Pancreas (tissue), 10 donors: ENCODE measurements around the gene AMDHD2. TPM values are rescaled to one million over a fixed set of nuclear protein-coding genes. Genes with fewer than 3 reads are reported as not detected.

Experiments used
- ATAC-seq, 4 donors: fragments of 200-7000 bp; cut with Tn5 transposase; one replicate each; pipeline versions ENCODE4 v1.8.0 to v1.9.1; 2020; ENCODE audit warnings: mild to moderate bottlenecking in 4 of 4, moderate library complexity in 4 of 4
- DNase-seq, 6 donors: peaks; one replicate each; pipeline ENCODE4 v3.0.0-alpha.2; 2020
- FAIRE-seq: peaks from 2 replicates; lab custom pipeline; 2012; peaks lifted over from hg19 to GRCh38; lab: Jason Lieb, UNC
- H3K27ac ChIP-seq, 4 donors: fragments of 200-600 bp; sonication (generic); 1 replicate in 3 of 4; 2 replicates in 1 of 4; pipeline versions ENCODE4 v1.5.0 to v1.8.0; 2020
- H3K27me3 ChIP-seq, 4 donors: fragments of 200-600 bp; one replicate each; pipeline ENCODE4 v1.8.0; 2021
- H3K36me3 ChIP-seq, 3 donors: fragments of 200-600 bp; sonication (generic) in 1 of 3; one replicate each; pipeline versions ENCODE4 v1.5.0 to v1.8.0; 2020 to 2021
- H3K4me1 ChIP-seq, 3 donors: fragments of 200-600 bp; one replicate each; pipeline ENCODE4 v1.8.0; 2021
- H3K4me3 ChIP-seq, 4 donors: fragments of 200-600 bp; sonication (generic) in 2 of 4; one replicate each; pipeline versions ENCODE4 v1.5.0 to v1.8.0; 2020 to 2021
- H3K9me3 ChIP-seq, 4 donors: fragments of 200-600 bp; one replicate each; pipeline ENCODE4 v1.8.0; 2021
- WGBS, 2 donors: extraction: QIAGEN DNeasy Blood & Tissue Kit; methylation state at CpG; one replicate each; pipeline ENCODE4 v1.1.7; 2013; 5-methylcytosine and 5-hydroxymethylcytosine counted together
- intact Hi-C, 3 donors: fragments of 100-400 bp; cut with DNase I; formaldehyde crosslinking; loops; one replicate each; pipeline versions ENCODE4 v1.11.1 to v1.14.2; 2022
- polyA plus RNA-seq, 2 donors: library from polyadenylated mRNA; stranded (reverse); fragments of 200-250 nt; gene quantifications; one replicate each; pipeline ENCODE4 v1.2.3, GENCODE V29; 2013
- total RNA-seq, 6 donors: library from RNA; stranded (reverse); fragmentation: NEBNext Ultra II Directional in 4 of 6; extraction: Animal tissue kit (Norgen Biotek cat#: 25700) in 4 of 6; gene quantifications; one replicate each; pipeline versions ENCODE4 v1.2.1 to v1.2.4, GENCODE V29; 2021 to 2023
- TF ChIP-seq, protein P1 (sequence below), 4 donors: fragments of 200-600 bp; sonication (generic) in 3 of 4; IDR thresholded peaks; one replicate each; pipeline versions ENCODE4 v1.5.0 to v1.8.0; 2021; ENCODE audit warnings: antibody characterized with exemption in 4 of 4
- donor health status: healthy with polysubstance abuse.
- donor health status: DM: no; HTN: no; CAD: no; lungs with moderate emphysema.
- donor health status: DM: no; HTN: no; CAD: no.
- donor health status: control.
- donor health status: control.
- donor health status: Bipolar disorder and iron deficiency.
- donor health status: DM: yes; HTN: yes; CAD: no.
- donor health status: DM: no; HTN: no; CAD: no.
- donor health status: DM: no; HTN: no; CAD: no.
- donor health status: DM: yes; HTN: yes; CAD: no.

The AMDHD2 gene
- total and polyA plus RNA-seq, 8 donors, result 8.0 to 36.3 (median 12.7) TPM

DNA sequence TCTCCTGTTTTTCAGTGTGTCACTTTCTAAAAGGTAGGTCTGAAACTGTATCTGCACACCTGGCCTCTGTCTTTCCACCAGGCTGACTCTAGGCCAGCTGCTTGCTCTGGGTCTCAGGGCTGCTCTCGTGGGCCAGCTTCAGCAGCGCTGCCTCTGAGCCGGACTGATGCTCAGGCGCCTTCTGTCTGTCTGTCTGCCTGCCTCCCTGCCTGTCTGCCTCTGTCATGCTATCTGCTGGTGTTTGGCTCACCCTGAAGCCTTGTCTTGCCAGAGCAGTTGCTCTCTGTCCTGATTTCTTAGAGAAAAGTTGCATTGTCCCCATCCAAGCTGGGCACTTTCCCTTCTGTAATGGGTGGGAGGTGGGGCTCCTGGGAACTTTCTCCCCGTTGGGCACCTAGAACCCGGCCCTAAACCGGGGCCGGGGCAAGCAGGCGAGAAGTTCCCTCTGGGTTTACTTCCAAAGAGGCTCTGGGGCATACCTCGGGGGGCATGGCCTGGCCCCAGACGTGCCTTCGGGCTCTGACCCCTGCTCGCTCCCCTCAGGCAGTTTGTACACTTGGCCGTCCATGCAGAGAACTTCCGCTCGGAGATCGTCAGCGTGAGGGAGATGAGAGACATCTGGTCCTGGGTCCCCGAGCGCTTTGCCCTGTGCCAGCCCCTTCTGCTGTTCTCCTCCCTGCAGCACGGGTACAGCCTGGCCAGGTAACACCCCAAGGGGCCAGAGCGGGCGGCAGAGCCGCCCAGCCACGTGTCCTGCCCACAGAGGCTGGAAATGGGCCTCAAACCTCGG, 22.3 kb upstream of the AMDHD2 start:
- Histone ChIP-seq H3K9me3 (no peaks in the 10 kb centered on the region), H3K4me1 (peaks cover 21 to 25% (median 22%) of the 10 kb centered on the region in 3 donors), H3K36me3 (peaks cover 0 to 18% (median 0%) of the 10 kb centered on the region in 3 donors), H3K27ac (peak overlapping the region in 2 of 4 donors; percentile 33 to 37), H3K27me3 (no peaks in the 10 kb centered on the region), H3K4me3 (no peak overlapping the region)
- DNase-seq (peak in 1 of 6 donors; percentile 53), ATAC-seq (no peak), FAIRE-seq (no peak)
- TF ChIP-seq, protein P1, sequence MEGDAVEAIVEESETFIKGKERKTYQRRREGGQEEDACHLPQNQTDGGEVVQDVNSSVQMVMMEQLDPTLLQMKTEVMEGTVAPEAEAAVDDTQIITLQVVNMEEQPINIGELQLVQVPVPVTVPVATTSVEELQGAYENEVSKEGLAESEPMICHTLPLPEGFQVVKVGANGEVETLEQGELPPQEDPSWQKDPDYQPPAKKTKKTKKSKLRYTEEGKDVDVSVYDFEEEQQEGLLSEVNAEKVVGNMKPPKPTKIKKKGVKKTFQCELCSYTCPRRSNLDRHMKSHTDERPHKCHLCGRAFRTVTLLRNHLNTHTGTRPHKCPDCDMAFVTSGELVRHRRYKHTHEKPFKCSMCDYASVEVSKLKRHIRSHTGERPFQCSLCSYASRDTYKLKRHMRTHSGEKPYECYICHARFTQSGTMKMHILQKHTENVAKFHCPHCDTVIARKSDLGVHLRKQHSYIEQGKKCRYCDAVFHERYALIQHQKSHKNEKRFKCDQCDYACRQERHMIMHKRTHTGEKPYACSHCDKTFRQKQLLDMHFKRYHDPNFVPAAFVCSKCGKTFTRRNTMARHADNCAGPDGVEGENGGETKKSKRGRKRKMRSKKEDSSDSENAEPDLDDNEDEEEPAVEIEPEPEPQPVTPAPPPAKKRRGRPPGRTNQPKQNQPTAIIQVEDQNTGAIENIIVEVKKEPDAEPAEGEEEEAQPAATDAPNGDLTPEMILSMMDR (IDR thresholded peaks at IDR 0.05), result no peak
- intact Hi-C loops, result loop anchor here in 2 of 3 donors (5.0 to 10.0 kb wide), 3 partner anchors 63 to 193 kb away; partner anchors contain the start of gene ABCA3 (in 1 of the 2)
- 87 to 91% methylated on average over 26 of the region's 26 CpGs for WGBS, 2 donors

DNA sequence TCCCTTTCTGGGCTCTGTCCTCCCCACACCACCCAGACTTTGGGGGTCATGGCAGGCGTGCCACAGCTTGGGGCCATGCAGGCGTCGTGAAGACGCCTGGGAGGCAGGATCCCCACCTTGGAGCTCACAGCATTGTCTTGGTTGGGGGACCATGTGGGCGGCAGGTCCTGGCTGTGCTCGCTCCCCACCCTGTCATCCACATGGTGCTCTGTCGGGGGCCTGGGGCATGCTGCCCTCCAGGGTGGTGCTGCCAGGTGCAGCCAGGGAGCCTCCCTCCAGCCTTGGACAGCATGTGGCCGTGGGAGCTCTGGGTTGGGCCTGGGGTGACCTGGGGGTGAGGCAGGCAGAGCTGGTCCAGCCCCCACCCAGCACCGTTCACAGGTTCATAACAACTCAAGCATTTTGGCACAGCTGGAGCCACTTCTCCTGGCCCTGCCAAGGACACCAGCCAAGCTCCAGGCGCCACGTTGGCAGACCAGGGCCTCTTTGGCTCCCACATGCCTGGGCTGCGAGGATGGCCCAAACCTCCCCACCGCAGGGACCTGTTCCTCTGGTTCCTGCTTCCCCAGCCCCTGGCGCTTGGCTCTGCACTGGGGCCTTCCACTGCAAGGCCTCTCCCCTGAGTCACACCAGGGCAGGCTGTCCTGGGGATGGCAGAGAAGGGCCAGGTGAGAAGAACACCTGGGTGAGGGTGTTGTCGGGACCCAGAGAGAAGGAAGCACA, 21.5 kb upstream of the AMDHD2 start:
- peak; percentile 21 to 45 (median 33) for ATAC-seq
- WGBS, 2 donors, result 48 to 53% methylated on average over 14 to 15 of the region's 15 CpGs
- TF ChIP-seq, protein P1 (IDR thresholded peaks at IDR 0.05), result no peak
- H3K4me1 ChIP-seq, result peaks cover 21 to 25% (median 22%) of the 10 kb centered on the region in 3 donors
- intact Hi-C loops, result loop anchor here in 2 of 3 donors (5.0 to 10.0 kb wide), 3 partner anchors 64 to 194 kb away; partner anchors contain the start of gene ABCA3 (in 1 of the 2)
- no peaks in the 10 kb centered on the region for H3K27me3 ChIP-seq
- DNase-seq, result peak in 5 of 6 donors; percentile 65 to 85 (median 66)
- no peak overlapping the region for H3K4me3 ChIP-seq
- H3K9me3 ChIP-seq, result no peaks in the 10 kb centered on the region
- FAIRE-seq, result no peak
- H3K27ac ChIP-seq, result peak overlapping the region; percentile 31 to 57 (median 40)
- peaks cover 0 to 18% (median 0%) of the 10 kb centered on the region in 3 donors for H3K36me3 ChIP-seq

DNA sequence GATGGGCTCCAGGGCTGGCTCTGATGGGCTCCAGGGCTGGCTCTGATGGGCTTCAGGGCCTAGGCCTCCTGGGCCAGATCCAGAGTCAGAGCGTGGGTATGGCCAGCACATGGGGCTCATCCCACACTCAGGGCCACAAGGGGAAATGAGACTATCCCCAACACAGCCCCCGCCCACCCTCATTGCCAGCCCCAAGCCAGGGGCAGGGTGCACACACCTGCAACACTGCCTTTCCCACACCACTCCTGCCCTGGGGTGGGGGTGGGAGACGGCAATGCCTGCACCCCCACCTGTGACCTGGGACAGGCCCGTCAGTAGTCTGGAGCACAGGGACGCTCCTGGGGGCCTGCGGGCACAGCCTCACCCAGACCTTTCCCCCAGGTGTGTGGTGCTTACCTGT, 20.7 kb upstream of the AMDHD2 start:
- TF ChIP-seq, protein P1 (IDR thresholded peaks at IDR 0.05), result no peak
- WGBS, 2 donors, result 91 to 93% methylated on average over 6 of the region's 6 CpGs
- peak in 1 of 6 donors; percentile 72 for DNase-seq
- no peaks in the 10 kb centered on the region for H3K9me3 ChIP-seq
- no peaks in the 10 kb centered on the region for H3K27me3 ChIP-seq
- intact Hi-C loops, result loop anchor here in 2 of 3 donors (5.0 to 10.0 kb wide), 3 partner anchors 65 to 195 kb away; partner anchors contain the start of gene ABCA3 (in 1 of the 2)
- no peak for ATAC-seq
- H3K36me3 ChIP-seq, result peaks cover 0 to 18% (median 0%) of the 10 kb centered on the region in 3 donors
- H3K27ac ChIP-seq, result peak overlapping the region; percentile 31 to 57 (median 40)
- no peak overlapping the region for H3K4me3 ChIP-seq
- H3K4me1 ChIP-seq, result peaks cover 21 to 25% (median 22%) of the 10 kb centered on the region in 3 donors
- no peak for FAIRE-seq

GRCh38 chr16:2499890-2500429, 20.2 kb upstream of the AMDHD2 start:
- Histone ChIP-seq H3K27ac (no peak overlapping the region), H3K27me3 (no peaks in the 10 kb centered on the region), H3K36me3 (peaks cover 0 to 18% (median 0%) of the 10 kb centered on the region in 3 donors), H3K4me1 (peaks cover 21 to 25% (median 22%) of the 10 kb centered on the region in 3 donors), H3K9me3 (no peaks in the 10 kb centered on the region), H3K4me3 (no peak overlapping the region)
- WGBS, 2 donors, result 90 to 93% methylated on average over 29 of the region's 29 CpGs
- FAIRE-seq, result no peak
- TF ChIP-seq, protein P1 (IDR thresholded peaks at IDR 0.05), result no peak
- DNase-seq, result peak in 1 of 6 donors; percentile 69
- intact Hi-C loops, result loop anchor here in 2 of 3 donors (2.0 to 10.0 kb wide), 5 partner anchors 63 to 308 kb away; partner anchors contain the start of gene ABCA3 (in 1 of the 2)
- no peak for ATAC-seq
